Tibial nerve (tissue), 4 donors: ENCODE data around the gene ATP11A. TPM values are rescaled to one million over a fixed set of nuclear protein-coding genes. Genes with fewer than 3 reads are reported as not detected.
"Not testable (repeated sequence)": the region's sequence is repeated elsewhere in the genome, so short reads cannot be mapped to it uniquely, and the experiment has no call there.

Experiments
- DNase-seq, 2 donors: peaks; one replicate each; pipeline ENCODE4 v3.0.0-alpha.2; 2019; ENCODE audit warnings: low spot score in 2 of 2
- H3K27ac ChIP-seq, 4 donors: fragments of 200-600 bp; sonication (generic) in 3 of 4; one replicate each; pipeline ENCODE4 v1.5.1; 2017 to 2019; ENCODE audit warnings: mild to moderate bottlenecking in 1 of 4
- H3K27me3 ChIP-seq, 2 donors: fragments of 200-600 bp; sonication (generic) in 1 of 2; one replicate each; pipeline versions ENCODE4 v1.5.1 to v1.6.0; 2017 to 2019
- H3K36me3 ChIP-seq, 3 donors: fragments of 200-600 bp; sonication (generic); one replicate each; pipeline ENCODE4 v1.5.1; 2018 to 2019
- H3K4me1 ChIP-seq, 4 donors: fragments of 200-600 bp; sonication (generic) in 3 of 4; one replicate each; pipeline ENCODE4 v1.5.1; 2017 to 2019
- H3K4me3 ChIP-seq, 4 donors: fragments of 200-600 bp; sonication (generic) in 3 of 4; one replicate each; pipeline ENCODE4 v1.5.1; 2017 to 2019; ENCODE audit warnings: mild to moderate bottlenecking in 1 of 4, moderate library complexity in 1 of 4
- H3K9me3 ChIP-seq, 4 donors: fragments of 200-600 bp; sonication (generic) in 3 of 4; one replicate each; pipeline ENCODE4 v1.5.1; 2017 to 2019
- CTCF ChIP-seq, 5 experiments: fragments of 200-600 bp in 3 of 5; fragments of 450-650 bp in 2 of 5; sonication (generic) in 3 of 5; IDR thresholded peaks; one replicate each; pipeline ENCODE4 v1.5.1; 2016 to 2019; ENCODE audit warnings: antibody characterized with exemption in 5 of 5, mild to moderate bottlenecking in 3 of 5, moderate library complexity in 2 of 5
- EP300 ChIP-seq, 2 donors: sonication (generic); formaldehyde crosslinking; IDR thresholded peaks; one replicate each; pipeline ENCODE4 v1.6.1; 2017; ENCODE audit warnings: antibody characterized with exemption in 2 of 2, mild to moderate bottlenecking in 1 of 2
- POLR2A ChIP-seq, 2 donors: fragments of 450-650 bp; IDR thresholded peaks; one replicate each; pipeline ENCODE4 v1.6.1; 2017; ENCODE audit warnings: antibody characterized with exemption in 2 of 2, mild to moderate bottlenecking in 2 of 2, moderate library complexity in 2 of 2
- WGBS, 2 donors: methylation state at CpG; one replicate each; pipeline ENCODE4 v1.1.5; 2018; 5-methylcytosine and 5-hydroxymethylcytosine counted together
- total RNA-seq, 4 donors: library from RNA; depleted of rRNA; stranded (reverse); fragments of >200 nt; gene quantifications; one replicate each; pipeline ENCODE4 v1.1.0, GENCODE V29; 2016

The ATP11A gene
- total RNA-seq, 4 donors from 2014 or later = 24.7 to 61.5 (median 35.0) TPM

DNA sequence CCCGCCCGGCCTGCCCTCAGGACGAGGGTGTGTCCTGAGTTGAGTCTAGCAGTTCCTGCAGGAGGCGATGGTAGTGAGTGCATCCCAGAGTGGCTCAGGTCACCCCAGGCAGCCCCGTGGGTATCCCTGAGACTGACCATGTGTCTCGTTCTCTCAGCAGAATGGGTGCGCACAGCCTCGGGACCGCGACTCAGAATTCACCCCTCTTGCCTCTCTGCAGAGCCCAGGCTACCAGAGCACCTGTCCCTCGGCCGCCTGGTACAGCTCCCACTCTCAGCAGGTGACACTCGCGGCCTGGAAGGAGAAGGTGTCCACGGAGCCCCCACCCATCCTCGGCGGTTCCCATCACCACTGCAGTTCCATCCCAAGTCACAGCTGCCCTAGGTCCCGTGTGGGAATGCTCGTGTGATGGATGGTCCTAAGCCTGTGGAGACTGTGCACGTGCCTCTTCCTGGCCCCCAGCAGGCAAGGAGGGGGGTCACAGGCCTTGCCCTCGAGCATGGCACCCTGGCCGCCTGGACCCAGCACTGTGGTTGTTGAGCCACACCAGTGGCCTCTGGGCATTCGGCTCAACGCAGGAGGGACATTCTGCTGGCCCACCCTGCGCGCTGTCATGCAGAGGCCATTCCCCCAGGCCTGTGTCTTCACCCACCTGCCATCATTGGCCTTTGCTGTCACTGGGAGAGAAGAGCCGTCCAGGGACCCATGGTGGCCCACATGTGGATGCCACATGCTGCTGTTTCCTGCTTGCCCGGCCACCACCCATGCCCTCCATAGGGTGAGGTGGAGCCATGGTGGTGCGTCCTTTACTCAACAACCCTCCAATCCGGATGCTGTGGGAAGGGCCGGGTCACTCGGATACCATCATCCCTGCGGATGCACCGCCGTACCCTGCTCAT is 192.1 kb downstream of the ATP11A start:
- DNase-seq = no peak
- WGBS, 2 donors = 94% methylated on average over 31 to 32 of the region's 35 CpGs
- Histone ChIP-seq H3K9me3 (no peaks in the 10 kb centered on the region), H3K4me3 (no peak overlapping the region), H3K4me1 (peaks cover 0 to 10% (median 4%) of the 10 kb centered on the region in 4 donors), H3K36me3 (peaks cover 0 to 66% (median 6%) of the 10 kb centered on the region in 3 donors), H3K27ac (no peak overlapping the region), H3K27me3 (no peaks in the 10 kb centered on the region)
- TF ChIP-seq EP300 (IDR thresholded peaks at IDR 0.05) = no peak
- TF ChIP-seq CTCF (IDR thresholded peaks at IDR 0.05) = no peak
- no peak for TF ChIP-seq POLR2A (IDR thresholded peaks at IDR 0.05)

- 92 to 94% methylated on average over 34 of the region's 34 CpGs for WGBS, 2 donors
- Histone ChIP-seq H3K9me3 (no peaks in the 10 kb centered on the region), H3K36me3 (peaks cover 0 to 59% (median 6%) of the 10 kb centered on the region in 3 donors), H3K4me3 (no peak overlapping the region), H3K27me3 (no peaks in the 10 kb centered on the region), H3K27ac (no peak overlapping the region), H3K4me1 (peaks cover 0 to 10% (median 4%) of the 10 kb centered on the region in 4 donors)
- no peak for TF ChIP-seq CTCF (IDR thresholded peaks at IDR 0.05)
- TF ChIP-seq POLR2A (IDR thresholded peaks at IDR 0.05) = no peak
- TF ChIP-seq EP300 (IDR thresholded peaks at IDR 0.05) = no peak
- DNase-seq = no peak
Observed at GRCh38 chr13:112882555-112883024, 192.8 kb downstream of the ATP11A start.

GRCh38 chr13:112883241-112883945 is 193.6 kb downstream of the ATP11A start:
- Histone ChIP-seq H3K27me3 (no peaks in the 10 kb centered on the region), H3K27ac (no peak overlapping the region), H3K4me3 (no peak overlapping the region), H3K36me3 (peaks cover 0 to 51% (median 6%) of the 10 kb centered on the region in 3 donors), H3K9me3 (no peaks in the 10 kb centered on the region), H3K4me1 (peaks cover 0 to 10% (median 4%) of the 10 kb centered on the region in 4 donors)
- no peak for TF ChIP-seq CTCF (IDR thresholded peaks at IDR 0.05)
- no peak for TF ChIP-seq EP300 (IDR thresholded peaks at IDR 0.05)
- no peak for TF ChIP-seq POLR2A (IDR thresholded peaks at IDR 0.05)
- 90% methylated on average over 24 of the region's 24 CpGs for whole genome bisulfite sequencing, 2 donors
- DNase-seq = no peak

- H3K27me3 ChIP-seq, H3K27ac ChIP-seq, H3K4me3 ChIP-seq, H3K9me3 ChIP-seq, DNase-seq: not testable (repeated sequence)
- peaks cover 0 to 40% (median 3%) of the 10 kb centered on the region in 3 donors for H3K36me3 ChIP-seq
- 93 to 97% methylated on average over 13 of the region's 13 CpGs for WGBS, 2 donors
- H3K4me1 ChIP-seq = peaks cover 0 to 10% (median 4%) of the 10 kb centered on the region in 4 donors
Observed at GRCh38 chr13:112884700-112885099, 194.9 kb downstream of the ATP11A start.

DNA sequence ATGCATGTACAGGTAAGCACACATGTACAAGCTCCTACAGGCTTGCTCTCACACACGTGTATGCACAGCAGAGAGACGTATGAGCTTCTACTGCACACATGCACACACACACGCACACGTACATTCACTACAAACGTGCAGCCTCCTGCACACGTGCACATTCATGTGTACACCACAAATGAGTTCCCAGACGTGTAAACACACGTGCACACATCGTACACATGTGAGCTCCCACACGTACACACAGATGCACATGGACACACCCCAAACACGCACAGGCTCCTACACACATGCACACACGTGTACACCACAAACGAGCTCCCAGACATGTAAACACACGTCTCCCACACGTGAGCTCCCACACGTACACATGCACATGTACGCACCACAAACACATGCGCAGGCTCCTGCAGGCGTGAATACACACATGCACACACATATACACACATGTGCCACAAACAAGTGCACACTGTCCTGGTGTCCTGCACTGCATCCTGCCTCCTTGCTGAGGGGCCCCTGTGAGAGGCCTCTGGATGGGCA is 195.5 kb downstream of the ATP11A start:
- peaks cover 0 to 34% (median 0%) of the 10 kb centered on the region in 3 donors for H3K36me3 ChIP-seq
- H3K27me3 ChIP-seq = no peaks in the 10 kb centered on the region
- peaks cover 0 to 10% (median 4%) of the 10 kb centered on the region in 4 donors for H3K4me1 ChIP-seq
- WGBS, 2 donors = 85 to 89% methylated on average over 19 of the region's 19 CpGs
- DNase-seq = no peak
- TF ChIP-seq EP300 (IDR thresholded peaks at IDR 0.05) (no peak), POLR2A (IDR thresholded peaks at IDR 0.05) (no peak), CTCF (IDR thresholded peaks at IDR 0.05) (no peak)
- H3K9me3 ChIP-seq = no peaks in the 10 kb centered on the region
- H3K4me3 ChIP-seq = no peak overlapping the region
- H3K27ac ChIP-seq = no peak overlapping the region
